Chondrocyte (in vitro differentiated cells): Measurements from ENCODE around the gene SYAP1. TPM values are rescaled to one million over a fixed set of nuclear protein-coding genes. Genes with fewer than 3 reads are reported as not detected.

Experiments
- DNase-seq: peaks from one replicate; pipeline ENCODE4 v3.0.0; 2021; ENCODE audit warnings: mixed read lengths, low spot score
- H3K27ac Mint-ChIP-seq: one replicate; pipeline ENCODE4 v1.8.0; 2021; ENCODE audit warnings: mild to moderate bottlenecking, moderate library complexity, mixed read lengths; ENCODE audit not compliant: unreplicated experiment
- H3K27me3 Mint-ChIP-seq: 2 replicates; pipeline ENCODE4 v1.8.0; 2021; ENCODE audit warnings: low read depth, mixed read lengths
- H3K36me3 Mint-ChIP-seq: 2 replicates; pipeline ENCODE4 v1.8.0; 2021; ENCODE audit warnings: low read depth, mixed read lengths
- H3K4me1 Mint-ChIP-seq: 2 replicates; pipeline ENCODE4 v1.8.0; 2021; ENCODE audit warnings: low read depth, mild to moderate bottlenecking, mixed read lengths
- H3K4me3 Mint-ChIP-seq: one replicate; pipeline ENCODE4 v1.8.0; 2021; ENCODE audit warnings: mild to moderate bottlenecking, moderate library complexity, mixed read lengths; ENCODE audit not compliant: unreplicated experiment
- H3K9me3 Mint-ChIP-seq: 2 replicates; pipeline ENCODE4 v1.8.0; 2021; ENCODE audit warnings: low read depth, mixed read lengths
- CTCF ChIP-seq: fragments of 200-600 bp; sonication (generic); IDR thresholded peaks from 2 replicates; pipeline ENCODE4 v1.5.0; 2021; ENCODE audit warnings: antibody characterized with exemption, mild to moderate bottlenecking, moderate library complexity
- long read RNA-seq: library from polyadenylated mRNA; stranded (forward); transcript quantifications from one replicate; pipeline ENCODE4 v2.0.0, GENCODE V29; 2021
- total RNA-seq: library from RNA; stranded (reverse); gene quantifications from 3 replicates; pipeline ENCODE4 v1.2.1, GENCODE V29; 2021

SYAP1 gene
- total RNA-seq = 52.8 to 53.4 TPM (median 53.3 TPM) in 3 replicates
- long read RNA-seq, full-length matches to known transcripts = 156 of 168 reads
- long read RNA-seq, partial matches to known transcripts = 5 of 168 reads
- long read RNA-seq, other reads (novel, unspliced or antisense) = 7 of 168 reads

GRCh38 chrX:16719334-16720084 is at the start of gene SYAP1:
Gene SYAP1, plus strand, starts transcription at chrX:16719612. Its CDS starts 113 bp downstream, at chrX:16719725.
- no peaks in the 10 kb centered on the region for H3K9me3 Mint-ChIP-seq
- peak within 1 kb of the TSS; percentile 100 for H3K27ac Mint-ChIP-seq
- TF ChIP-seq CTCF = peak; percentile 46
- no peaks in the 10 kb centered on the region for H3K36me3 Mint-ChIP-seq
- DNase-seq = peak; percentile 100
- no peaks in the 10 kb centered on the region for H3K27me3 Mint-ChIP-seq
- peak within 1 kb of the TSS; percentile 96 for H3K4me3 Mint-ChIP-seq
- H3K4me1 Mint-ChIP-seq = peaks cover 40% of the 10 kb centered on the region

- TF ChIP-seq CTCF = peak; percentile 85
- Mint-ChIP-seq H3K36me3 (peaks cover 7% of the 10 kb centered on the region), H3K27ac (peak overlapping the region; percentile 52), H3K27me3 (no peaks in the 10 kb centered on the region), H3K4me1 (peaks cover 20% of the 10 kb centered on the region), H3K9me3 (no peaks in the 10 kb centered on the region), H3K4me3 (no peak overlapping the region)
- no peak for DNase-seq
These were observed 48.4 kb upstream of the SYAP1 start for GRCh38 chrX:16671005-16671404.

GRCh38 chrX:16678689-16679088 is 40.7 kb upstream of the SYAP1 start:
- H3K36me3 Mint-ChIP-seq = peaks cover 31% of the 10 kb centered on the region
- H3K9me3 Mint-ChIP-seq = no peaks in the 10 kb centered on the region
- no peak for DNase-seq
- no peaks in the 10 kb centered on the region for H3K4me1 Mint-ChIP-seq
- H3K27ac Mint-ChIP-seq = no peak overlapping the region
- no peaks in the 10 kb centered on the region for H3K27me3 Mint-ChIP-seq
- TF ChIP-seq CTCF = no peak
- no peak overlapping the region for H3K4me3 Mint-ChIP-seq

GRCh38 chrX:16683007-16683664 is 36.3 kb upstream of the SYAP1 start:
- H3K36me3 Mint-ChIP-seq = peaks cover 26% of the 10 kb centered on the region
- no peak overlapping the region for H3K4me3 Mint-ChIP-seq

More at GRCh38 chrX:16683007-16683664, 36.3 kb upstream of the SYAP1 start:
- Mint-ChIP-seq H3K27me3 (no peaks in the 10 kb centered on the region), H3K4me1 (peaks cover 11% of the 10 kb centered on the region), H3K9me3 (no peaks in the 10 kb centered on the region), H3K27ac (no peak overlapping the region)
- no peak for TF ChIP-seq CTCF
- no peak for DNase-seq
